Fibroblast of skin of scalp (primary cell): ENCODE measurements around the gene MCCC2.
A peak's percentile ranks its signal among the peaks of the same experiment; 100 is the strongest.
"Not testable (repeated sequence)": the region's sequence is repeated elsewhere in the genome, so short reads cannot be mapped to it uniquely, and the experiment has no call there.

Experiments used
- DNase-seq: peaks from one replicate; pipeline ENCODE4 v3.0.0-alpha.2; 2013

Gene MCCC2

DNA sequence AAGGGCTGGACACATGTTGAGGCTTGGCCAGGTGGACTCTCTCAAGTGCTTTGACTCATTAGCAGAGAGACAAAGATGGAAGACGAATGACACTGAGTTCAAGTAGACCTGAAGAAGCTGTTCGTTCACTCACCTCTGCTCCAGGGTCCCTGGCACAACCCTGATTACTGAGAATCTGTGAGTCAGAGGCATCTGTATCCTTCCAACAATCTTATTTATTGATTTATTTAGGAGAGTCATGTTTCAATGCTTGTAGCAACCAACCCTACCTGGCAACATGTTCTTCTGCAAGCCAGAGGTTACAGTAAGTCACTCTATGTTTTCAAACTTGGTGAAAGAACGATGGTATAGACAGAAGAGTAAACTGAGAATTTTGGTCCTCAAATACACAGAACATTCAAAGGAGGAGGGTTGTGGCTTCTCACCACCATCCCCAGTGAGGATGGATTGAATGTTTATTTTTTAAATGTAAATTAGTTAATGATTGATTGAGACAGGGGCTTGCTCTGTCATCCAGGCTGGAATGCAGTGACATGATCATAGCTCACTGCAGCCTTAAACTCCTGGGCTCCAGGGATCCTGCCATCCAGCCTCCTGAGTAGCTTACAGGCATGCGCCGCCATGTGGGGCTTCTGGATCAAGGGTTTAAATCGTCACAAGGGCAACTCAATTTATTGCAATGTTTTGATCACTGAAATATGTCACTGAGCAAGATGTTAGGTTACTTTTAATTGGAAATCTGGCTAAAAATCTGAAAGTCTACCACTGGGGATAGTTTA, 76.2 kb downstream of the MCCC2 start:
- DNase-seq = no peak

- not testable (repeated sequence) for DNase-seq
Observed at GRCh38 chr5:71664615-71665014, 77.5 kb downstream of the MCCC2 start.

DNA sequence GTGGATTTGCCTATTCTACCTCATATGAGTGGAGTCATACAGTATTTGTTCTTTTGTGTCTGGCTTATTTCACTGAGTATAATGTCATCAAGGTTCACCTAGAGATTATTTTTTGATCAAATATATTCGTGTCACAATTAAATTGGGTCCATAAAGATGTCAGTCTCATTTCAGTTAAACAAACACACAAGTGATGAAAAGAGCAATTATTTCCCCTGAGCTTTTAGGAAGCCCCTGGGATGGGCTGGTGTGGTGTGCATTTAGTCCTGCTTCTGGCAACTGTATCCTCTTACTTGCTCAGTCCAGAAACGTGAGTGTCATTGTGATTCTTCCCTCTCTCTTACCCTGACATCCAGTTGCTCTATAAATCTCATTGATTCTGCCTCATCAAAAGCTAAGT, 79.2 kb downstream of the MCCC2 start:
- DNase-seq = no peak

DNA sequence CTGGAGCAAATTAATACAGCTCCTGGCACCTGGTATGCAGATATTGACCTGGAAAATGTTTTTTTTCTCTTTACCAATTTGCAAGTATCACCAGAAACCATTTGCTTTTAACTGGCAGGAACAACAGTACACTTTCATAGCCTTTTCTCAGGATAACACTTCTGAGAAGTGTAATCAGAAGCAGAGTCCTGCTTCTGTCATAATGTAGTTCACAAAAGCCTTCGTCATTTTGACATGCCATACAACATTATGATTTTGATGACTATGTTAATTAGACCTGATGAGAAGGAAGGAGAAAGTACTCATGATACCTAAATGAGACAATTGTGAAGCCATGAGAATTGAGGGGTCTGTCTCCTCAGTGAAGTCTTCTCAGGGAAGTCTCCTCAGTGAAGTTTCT, 90.8 kb downstream of the MCCC2 start:
- no peak for DNase-seq

- DNase-seq = no peak
Observed at GRCh38 chr5:71679714-71680113, 92.6 kb downstream of the MCCC2 start.

GRCh38 chr5:71680510-71680909, 93.4 kb downstream of the MCCC2 start:
- DNase-seq = no peak

- DNase-seq = no peak
Observed at GRCh38 chr5:71681296-71681695, 94.2 kb downstream of the MCCC2 start.

- DNase-seq = no peak
Observed at GRCh38 chr5:71684309-71684708, 97.2 kb downstream of the MCCC2 start.

DNA sequence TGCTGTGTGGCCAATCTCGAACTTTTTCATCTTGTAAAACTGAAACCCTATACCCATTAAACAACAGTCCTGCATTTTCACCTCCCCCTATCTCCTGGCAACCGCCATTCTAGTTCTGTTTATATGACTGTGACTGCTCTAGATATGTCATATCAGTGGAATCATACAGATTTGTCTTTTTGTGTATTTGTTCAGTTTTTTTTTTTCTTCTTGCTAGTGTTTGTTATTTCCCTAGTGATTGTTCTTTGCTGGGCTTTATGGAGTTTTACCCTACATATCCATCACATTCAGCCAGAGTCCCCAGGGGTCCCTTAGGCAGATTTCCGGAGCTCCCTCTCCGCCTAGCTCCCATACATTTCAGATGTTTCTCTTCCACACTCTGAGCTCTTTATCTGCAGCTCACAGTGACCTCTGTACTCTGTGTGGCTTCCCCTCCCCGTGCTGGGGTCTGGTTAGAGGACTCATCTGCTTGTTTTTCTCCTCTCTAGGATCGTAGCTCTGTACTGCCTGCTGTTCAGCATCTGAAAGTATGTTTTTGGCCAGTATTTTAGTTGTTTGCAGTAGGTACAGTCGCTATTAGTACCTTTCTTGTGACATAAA, 106.8 kb downstream of the MCCC2 start:
- no peak for DNase-seq

DNA sequence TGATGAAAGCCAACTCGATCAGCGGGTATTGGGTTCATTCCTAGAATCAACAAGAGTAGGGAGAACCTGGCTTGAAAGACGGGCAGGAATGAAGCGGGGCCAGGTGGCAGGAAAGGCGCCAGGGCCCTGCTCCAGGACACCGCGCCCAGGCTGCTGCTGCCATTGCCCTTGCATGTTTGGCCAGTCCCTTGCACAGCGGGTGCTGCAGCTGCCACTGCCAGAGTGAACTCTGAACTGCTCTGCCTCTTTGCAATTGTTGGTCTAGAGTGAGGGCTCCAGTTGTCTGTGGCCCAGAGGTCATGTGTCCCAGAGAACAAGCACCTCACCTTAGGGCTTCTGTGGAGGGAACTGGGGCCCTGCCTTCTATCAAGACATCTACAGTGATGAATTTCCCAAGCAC, 107.9 kb downstream of the MCCC2 start:
- DNase-seq = no peak

- no peak for DNase-seq
Observed at GRCh38 chr5:71695595-71695994, 108.5 kb downstream of the MCCC2 start.

DNA sequence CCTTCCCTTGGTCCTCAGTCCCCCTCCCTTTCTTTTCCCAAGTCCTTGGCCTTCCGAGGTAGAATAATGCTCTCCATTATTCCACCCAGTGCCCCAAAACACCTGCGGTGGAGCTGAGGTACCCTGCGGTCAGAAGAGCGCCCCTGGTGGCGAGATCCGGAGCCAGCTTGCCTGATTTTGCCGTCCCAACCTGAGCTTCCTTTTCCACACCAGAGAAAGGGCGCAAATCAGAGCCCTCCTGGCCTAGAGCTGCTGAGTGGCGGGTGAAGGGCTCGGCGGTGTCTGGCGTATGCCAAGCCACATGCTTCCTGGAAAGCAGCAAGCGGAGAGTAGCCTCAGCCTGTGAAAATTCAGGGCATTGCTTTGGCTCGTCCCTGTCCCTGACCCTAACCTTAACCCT, 110.8 kb downstream of the MCCC2 start:
- DNase-seq = no peak

GRCh38 chr5:71699233-71699632, 112.1 kb downstream of the MCCC2 start:
- DNase-seq = no peak

- no peak for DNase-seq
Observed at GRCh38 chr5:71699751-71700150, 112.6 kb downstream of the MCCC2 start.

- no peak for DNase-seq
Observed at GRCh38 chr5:71700803-71701202, 113.7 kb downstream of the MCCC2 start.

DNA sequence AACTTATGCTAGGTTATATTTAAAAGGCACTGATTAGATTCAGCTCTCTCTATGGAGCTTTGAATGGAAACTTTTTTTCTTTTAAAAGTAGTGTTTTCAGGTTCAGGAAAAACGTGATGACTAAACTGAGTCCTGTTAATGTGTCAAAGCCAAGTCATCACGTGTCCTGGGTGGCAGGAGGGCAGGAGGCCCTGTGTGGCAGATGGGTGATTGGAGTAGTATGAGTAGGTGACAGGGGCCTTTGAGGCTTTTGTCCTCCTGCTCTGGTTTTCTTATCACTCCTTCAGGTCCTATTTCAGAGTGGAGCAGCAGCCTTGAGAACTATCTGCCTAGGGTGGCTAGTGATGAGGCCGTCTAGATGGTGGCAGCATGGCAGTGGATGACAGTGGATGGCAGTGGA, 114.3 kb downstream of the MCCC2 start:
- DNase-seq = no peak

DNA sequence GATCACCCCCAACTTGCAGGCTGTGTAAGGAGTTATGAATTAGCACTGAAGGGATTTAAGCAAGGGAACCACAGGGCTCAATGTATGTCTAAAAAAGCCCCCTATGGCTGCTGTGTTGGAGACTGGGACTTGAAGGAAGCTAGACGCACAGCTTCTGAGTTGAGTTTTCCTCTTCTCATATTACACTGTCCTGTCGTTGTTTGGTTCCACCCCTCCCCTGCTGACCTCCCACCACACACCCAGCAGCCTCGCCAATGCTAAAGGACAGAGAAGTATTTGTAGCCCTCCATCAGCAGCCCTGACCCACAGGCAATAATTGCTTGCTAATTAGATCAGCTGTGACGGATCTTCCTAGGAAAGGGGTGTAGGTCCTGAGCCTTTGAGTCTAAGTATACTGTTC, 116.8 kb downstream of the MCCC2 start:
- no peak for DNase-seq

DNA sequence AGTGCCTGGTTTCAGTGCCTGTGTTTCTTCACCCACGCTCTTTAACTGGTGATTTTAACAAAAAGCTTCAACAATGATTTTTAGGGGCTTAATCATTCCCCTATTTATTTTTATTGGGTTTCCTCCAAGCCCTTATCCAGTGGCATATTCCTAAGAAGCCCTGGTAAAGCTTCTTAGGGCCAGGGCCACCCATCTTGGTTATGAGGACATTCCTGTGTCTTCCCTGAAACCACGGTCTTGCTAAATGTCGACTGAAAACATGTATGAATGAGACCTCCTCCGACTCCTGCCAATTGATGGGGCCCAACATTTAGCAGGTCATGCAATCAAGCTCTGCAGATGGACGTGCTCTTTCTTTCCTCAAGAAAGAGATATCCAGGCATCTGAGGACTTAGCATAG, 118.3 kb downstream of the MCCC2 start:
- DNase-seq = peak; percentile 46

GRCh38 chr5:71706906-71707305, 119.8 kb downstream of the MCCC2 start:
- no peak for DNase-seq
